Brain microvascular endothelial cell (primary cell): ENCODE data around the gene FAM81B.

Experiments used
- DNase-seq: peaks from one replicate; pipeline ENCODE4 v3.0.0-alpha.2; 2020
- H3K27ac ChIP-seq: fragments of 250-450 bp; sonication (Bioruptor Pico); 2 replicates; pipeline ENCODE4 v1.5.1; 2020; ENCODE audit warnings: mild to moderate bottlenecking, moderate library complexity
- H3K27me3 ChIP-seq: fragments of 250-450 bp; sonication (Bioruptor Pico); replicated peaks from 2 replicates; pipeline ENCODE4 v1.5.1; 2020; ENCODE audit warnings: mild to moderate bottlenecking
- H3K36me3 ChIP-seq: fragments of 250-450 bp; sonication (Bioruptor Pico); replicated peaks from 2 replicates; pipeline ENCODE4 v1.5.1; 2020; ENCODE audit warnings: mild to moderate bottlenecking
- H3K4me3 ChIP-seq: 2 replicates; pipeline ENCODE4 v1.5.1; 2011; ENCODE audit warnings: low read depth, mild to moderate bottlenecking, control low read depth, low read length, moderate library complexity
- CTCF ChIP-seq: IDR thresholded peaks from 2 replicates; pipeline ENCODE4 v1.5.1; 2011; ENCODE audit warnings: low read depth, mild to moderate bottlenecking, moderate library complexity, low read length, control low read depth, inconsistent platforms; ENCODE audit errors: missing control alignments
- in situ Hi-C: cut with HindIII; loops from 2 replicates; pipeline ENCODE4 v1.10.0; 2017; ENCODE audit warnings: low sequenced_read_pairs, low pct_ligation_motif_present

FAM81B gene

DNA sequence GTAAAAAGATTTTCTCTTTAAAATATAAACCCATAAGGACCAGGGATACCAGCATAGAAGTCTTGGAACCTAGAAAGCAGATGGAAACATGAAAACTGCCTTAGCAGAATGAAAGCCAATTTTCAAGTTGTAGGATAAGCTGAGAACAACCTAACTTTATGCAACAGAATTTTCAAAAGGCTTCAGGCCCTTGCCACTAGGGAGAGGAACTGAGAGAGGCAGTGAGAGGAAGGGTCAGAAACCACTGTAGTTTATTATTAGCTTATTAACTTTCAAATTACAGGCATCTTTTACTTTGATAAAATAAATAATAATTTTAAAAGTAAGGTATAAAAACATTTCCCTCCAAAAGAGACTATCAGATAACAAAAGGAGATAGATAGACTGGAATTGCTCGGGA, 33.4 kb downstream of the FAM81B start:
- Histone ChIP-seq H3K27me3 (no peaks in the 10 kb centered on the region), H3K27ac (no peak overlapping the region), H3K36me3 (no peaks in the 10 kb centered on the region), H3K4me3 (no peak overlapping the region)
- in situ Hi-C loops: no loop called here
- DNase-seq: no peak
- TF ChIP-seq CTCF: no peak

- no peak for TF ChIP-seq CTCF
- in situ Hi-C loops: no loop called here
- DNase-seq: no peak
- no peaks in the 10 kb centered on the region for H3K27me3 ChIP-seq
- no peak overlapping the region for H3K27ac ChIP-seq
- H3K36me3 ChIP-seq: no peaks in the 10 kb centered on the region
- H3K4me3 ChIP-seq: no peak overlapping the region
Observed at GRCh38 chr5:95426227-95426626, 35.1 kb downstream of the FAM81B start.

DNA sequence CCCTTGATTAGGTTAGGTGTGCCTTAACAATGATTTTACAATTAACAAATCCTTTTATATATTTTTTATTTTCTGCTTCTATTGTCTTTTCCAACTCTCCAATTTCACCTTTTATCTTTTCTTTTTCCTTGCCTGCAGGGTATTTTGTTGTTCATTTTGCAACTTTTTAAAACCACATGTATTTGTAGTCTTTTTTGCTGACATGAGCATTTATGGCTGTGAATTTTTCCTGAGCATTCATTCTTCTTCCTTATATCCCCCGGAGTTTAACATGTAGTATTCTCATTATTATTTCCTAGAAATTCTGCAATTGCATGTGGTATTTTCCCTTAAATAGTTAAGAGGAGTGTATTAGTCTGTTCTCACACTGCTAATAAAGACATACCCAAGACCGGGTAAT, 41.6 kb downstream of the FAM81B start:
- H3K27me3 ChIP-seq: no peaks in the 10 kb centered on the region
- DNase-seq: no peak
- in situ Hi-C loops: no loop called here
- no peaks in the 10 kb centered on the region for H3K36me3 ChIP-seq
- no peak overlapping the region for H3K4me3 ChIP-seq
- H3K27ac ChIP-seq: no peak overlapping the region
- no peak for TF ChIP-seq CTCF

DNA sequence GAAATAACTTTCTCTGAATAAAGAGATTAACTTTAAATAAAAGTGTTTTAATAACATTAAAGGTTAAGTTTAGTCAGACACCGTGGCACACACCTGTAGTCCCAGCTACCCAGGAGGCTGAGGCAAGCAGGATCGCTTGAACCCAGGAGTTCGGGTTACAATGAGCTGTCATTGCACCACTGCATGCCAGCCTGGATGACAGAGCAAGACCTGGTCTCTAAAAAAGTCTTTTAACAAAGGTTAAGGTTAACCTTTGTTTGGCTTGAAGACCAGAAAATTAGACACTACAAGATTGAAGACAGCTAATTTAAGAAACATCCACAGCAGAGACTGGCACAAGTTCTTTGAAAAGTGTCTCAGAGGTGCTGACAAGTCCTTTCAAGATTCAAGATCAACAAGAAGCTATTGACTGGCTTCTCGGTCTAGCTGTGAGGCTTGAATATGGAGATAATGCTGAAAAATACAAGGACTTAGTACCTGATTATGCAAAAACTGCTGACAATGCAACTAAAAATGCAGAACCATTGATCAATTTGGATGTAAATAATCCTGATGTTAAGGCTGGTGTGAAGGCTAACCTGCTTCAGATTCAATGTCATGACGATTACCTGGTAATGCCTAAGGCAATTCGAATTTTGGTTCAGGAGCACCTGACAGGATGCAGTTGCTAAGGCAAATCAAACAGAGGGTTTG, 48.8 kb downstream of the FAM81B start:
- Histone ChIP-seq H3K4me3 (no peak overlapping the region), H3K36me3 (no peaks in the 10 kb centered on the region), H3K27me3 (peaks cover 10% of the 10 kb centered on the region), H3K27ac (no peak overlapping the region)
- DNase-seq: no peak
- in situ Hi-C loops: no loop called here
- TF ChIP-seq CTCF: no peak

DNA sequence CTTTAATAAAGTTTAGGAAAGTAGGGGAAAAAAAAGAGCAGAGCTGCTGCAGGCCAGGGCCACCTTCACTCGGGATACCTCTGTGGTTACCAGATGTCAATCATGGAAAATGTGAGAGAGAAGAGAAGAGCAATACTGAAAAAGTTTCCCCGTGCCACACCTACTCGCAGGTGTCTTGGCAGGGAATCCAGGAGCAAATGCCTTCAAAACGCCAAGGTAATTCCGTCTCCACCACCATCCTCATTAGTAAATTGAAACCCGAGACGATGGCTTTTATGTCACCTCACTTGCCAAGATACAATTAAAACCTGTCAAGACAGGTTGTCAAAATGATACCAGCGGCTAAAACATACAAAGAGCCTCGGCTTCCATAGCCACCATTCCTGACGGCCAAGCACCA, 49.7 kb downstream of the FAM81B start:
- DNase-seq: no peak
- Histone ChIP-seq H3K4me3 (no peak overlapping the region), H3K36me3 (no peaks in the 10 kb centered on the region), H3K27ac (no peak overlapping the region), H3K27me3 (peaks cover 10% of the 10 kb centered on the region)
- TF ChIP-seq CTCF: no peak
- in situ Hi-C loops: no loop called here

GRCh38 chr5:95441636-95442035, 50.5 kb downstream of the FAM81B start:
- TF ChIP-seq CTCF: no peak
- H3K4me3 ChIP-seq: no peak overlapping the region
- in situ Hi-C loops: no loop called here
- peaks cover 10% of the 10 kb centered on the region for H3K27me3 ChIP-seq
- DNase-seq: no peak
- H3K27ac ChIP-seq: no peak overlapping the region
- no peaks in the 10 kb centered on the region for H3K36me3 ChIP-seq
